Fibroblast of pulmonary artery (primary cell): ENCODE measurements around the gene HPCA.

ENCODE experiments used
- DNase-seq: peaks from one replicate; pipeline ENCODE4 v3.0.0-alpha.2; 2010; ENCODE audit warnings: low read depth
- H3K4me3 ChIP-seq: replicated peaks from 2 replicates; pipeline ENCODE4 v1.5.1; 2011; ENCODE audit warnings: low read depth, mild to moderate bottlenecking, control low read depth, low read length, moderate library complexity
- TF ChIP-seq, protein P1 (sequence below): IDR thresholded peaks from 2 replicates; pipeline ENCODE4 v1.5.1; 2011; ENCODE audit warnings: mild to moderate bottlenecking, control low read depth, low read length, inconsistent platforms; ENCODE audit errors: missing control alignments

HPCA gene

DNA sequence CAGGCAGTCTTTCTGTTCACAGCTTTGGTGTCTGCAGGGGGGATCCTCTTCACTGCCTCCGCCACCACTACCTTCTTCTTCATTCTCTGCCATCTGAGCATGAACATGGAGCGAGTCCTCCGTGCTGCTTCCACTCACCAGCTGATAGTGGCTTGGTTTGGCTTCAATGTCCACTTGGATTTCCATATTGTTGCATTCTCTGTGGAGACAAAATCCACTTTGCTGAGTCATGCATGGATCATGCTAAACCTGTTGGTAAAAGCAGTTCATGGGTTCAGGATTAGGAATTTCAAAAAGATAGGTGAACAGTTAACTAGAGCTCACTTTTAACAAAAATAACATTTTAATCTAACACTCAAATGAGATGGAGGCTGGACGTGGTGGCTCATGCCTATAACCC, 50.8 kb downstream of the HPCA start:
- no peak for DNase-seq
- H3K4me3 ChIP-seq, result no peak overlapping the region
- TF ChIP-seq, protein P1, sequence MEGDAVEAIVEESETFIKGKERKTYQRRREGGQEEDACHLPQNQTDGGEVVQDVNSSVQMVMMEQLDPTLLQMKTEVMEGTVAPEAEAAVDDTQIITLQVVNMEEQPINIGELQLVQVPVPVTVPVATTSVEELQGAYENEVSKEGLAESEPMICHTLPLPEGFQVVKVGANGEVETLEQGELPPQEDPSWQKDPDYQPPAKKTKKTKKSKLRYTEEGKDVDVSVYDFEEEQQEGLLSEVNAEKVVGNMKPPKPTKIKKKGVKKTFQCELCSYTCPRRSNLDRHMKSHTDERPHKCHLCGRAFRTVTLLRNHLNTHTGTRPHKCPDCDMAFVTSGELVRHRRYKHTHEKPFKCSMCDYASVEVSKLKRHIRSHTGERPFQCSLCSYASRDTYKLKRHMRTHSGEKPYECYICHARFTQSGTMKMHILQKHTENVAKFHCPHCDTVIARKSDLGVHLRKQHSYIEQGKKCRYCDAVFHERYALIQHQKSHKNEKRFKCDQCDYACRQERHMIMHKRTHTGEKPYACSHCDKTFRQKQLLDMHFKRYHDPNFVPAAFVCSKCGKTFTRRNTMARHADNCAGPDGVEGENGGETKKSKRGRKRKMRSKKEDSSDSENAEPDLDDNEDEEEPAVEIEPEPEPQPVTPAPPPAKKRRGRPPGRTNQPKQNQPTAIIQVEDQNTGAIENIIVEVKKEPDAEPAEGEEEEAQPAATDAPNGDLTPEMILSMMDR, result no peak

DNA sequence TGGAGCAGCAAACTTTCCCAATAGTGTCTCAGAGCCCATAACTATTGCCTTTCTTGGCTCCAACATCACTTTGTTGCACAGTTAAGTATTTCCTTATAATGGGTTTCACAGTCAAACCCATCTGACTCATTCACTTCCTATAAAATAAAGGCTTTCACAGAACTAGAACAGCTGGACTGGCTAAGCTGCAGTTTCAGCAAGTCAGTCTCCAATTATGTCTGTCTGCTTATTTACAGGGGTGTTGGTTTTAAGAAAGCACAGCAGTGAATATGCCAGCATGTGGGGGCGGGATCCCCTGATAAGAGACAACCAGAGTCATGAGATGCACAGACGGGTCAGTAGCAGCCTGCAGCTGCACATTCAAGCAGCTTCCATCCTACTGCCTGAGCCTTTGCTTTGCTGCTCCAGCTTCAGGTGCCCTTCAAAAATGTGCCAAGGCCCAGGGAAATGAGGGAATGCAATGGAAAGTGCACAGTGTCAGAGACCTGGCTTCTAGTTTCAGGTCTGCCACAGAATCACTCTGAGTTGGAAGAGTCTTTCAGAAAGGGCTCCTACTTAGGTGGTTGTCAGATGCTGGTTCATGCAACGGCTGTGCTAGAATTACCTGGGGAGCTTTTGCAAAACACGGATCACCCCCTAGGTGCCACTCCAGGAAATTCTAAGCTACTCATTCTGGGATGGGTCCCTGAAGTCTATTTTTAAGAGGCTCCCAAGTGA, 53.5 kb downstream of the HPCA start:
- peak; percentile 93 for DNase-seq
- TF ChIP-seq, protein P1, result no peak
- no peak overlapping the region for H3K4me3 ChIP-seq

- TF ChIP-seq, protein P1, result no peak
- H3K4me3 ChIP-seq, result no peak overlapping the region
- no peak for DNase-seq
These were observed 57.9 kb downstream of the HPCA start for GRCh38 chr1:32944180-32944579.
